HEK293 (cell line): ENCODE measurements around the gene TMEM192.
A peak's percentile ranks its signal among the peaks of the same experiment; 100 is the strongest.
"Not testable (repeated sequence)": the region's sequence is repeated elsewhere in the genome, so short reads cannot be mapped to it uniquely, and the experiment has no call there.

Source experiments
- CTCF ChIA-PET: fragments of 350-600 bp; formaldehyde crosslinking; extraction: SDS; loops from one replicate; lab custom pipeline; 2021; ENCODE audit warnings: antibody characterized with exemption; lab: Yijun Ruan, JAX
- POLR2A ChIA-PET: fragments of 300-600 bp; formaldehyde crosslinking; extraction: SDS; loops from one replicate; lab custom pipeline; 2020; ENCODE audit warnings: antibody characterized with exemption, inconsistent platforms; lab: Yijun Ruan, JAX
- H3K27ac ChIP-seq: fragments of 200-500 bp; sonication (Bioruptor generic); 2 replicates; pipeline ENCODE4 v1.5.1; 2014; ENCODE audit warnings: low read depth, low read length, control low read depth, inconsistent platforms; ENCODE audit errors: extremely low read depth
- H3K36me3 ChIP-seq, 2 experiments: fragments of 200-500 bp in 1 of 2; sonication (Bioruptor generic) in 1 of 2; 1 replicate in 1 of 2; 2 replicates in 1 of 2; pipeline ENCODE4 v1.5.1; 2014 to 2017; ENCODE audit warnings: inconsistent platforms in 2 of 2, low read length in 2 of 2; ENCODE audit not compliant: control insufficient read depth in 2 of 2, insufficient read depth in 1 of 2
- H3K4me1 ChIP-seq: fragments of 200-500 bp; sonication (Bioruptor generic); 2 replicates; pipeline ENCODE4 v1.5.1; 2014; ENCODE audit warnings: mild to moderate bottlenecking, low read length, inconsistent platforms; ENCODE audit not compliant: control insufficient read depth, insufficient read depth
- H3K4me3 ChIP-seq: 2 replicates; pipeline ENCODE4 v1.5.1; 2011; ENCODE audit warnings: low read depth, mild to moderate bottlenecking, control low read depth, low read length, moderate library complexity
- H3K9me3 ChIP-seq: fragments of 200-500 bp; sonication (Bioruptor generic); 2 replicates; pipeline ENCODE4 v1.5.1; 2014; ENCODE audit warnings: low read depth, low read length, inconsistent platforms; ENCODE audit not compliant: control insufficient read depth, insufficient read depth
- AEBP2 ChIP-seq: fragments of 450-650 bp; formaldehyde crosslinking; IDR thresholded peaks from 2 replicates; pipeline ENCODE4 v1.5.1; 2016; ENCODE audit warnings: missing biosample characterization, missing genetic modification characterization, borderline replicate concordance
- ATF2 ChIP-seq: fragments of 450-650 bp; formaldehyde crosslinking; IDR thresholded peaks from 2 replicates; pipeline ENCODE4 v1.5.1; 2016; ENCODE audit warnings: missing biosample characterization, missing genetic modification characterization, low read depth
- CTCF ChIP-seq: fragments of 450-650 bp; formaldehyde crosslinking; IDR thresholded peaks from 2 replicates; pipeline ENCODE4 v1.5.1; 2016; ENCODE audit warnings: missing biosample characterization, missing genetic modification characterization
- GFI1B ChIP-seq: fragments of 450-650 bp; formaldehyde crosslinking; IDR thresholded peaks from 2 replicates; pipeline ENCODE4 v1.5.1; 2016; ENCODE audit warnings: missing biosample characterization, missing genetic modification characterization
- GLI4 ChIP-seq: fragments of 450-650 bp; formaldehyde crosslinking; IDR thresholded peaks from 2 replicates; pipeline ENCODE4 v1.5.1; 2016; ENCODE audit warnings: missing biosample characterization, missing genetic modification characterization
- KLF10 ChIP-seq: fragments of 450-650 bp; IDR thresholded peaks from 2 replicates; pipeline ENCODE4 v1.5.1; 2018; ENCODE audit warnings: missing biosample characterization, mild to moderate bottlenecking, missing genetic modification characterization
- ZBTB20 ChIP-seq: fragments of 450-650 bp; formaldehyde crosslinking; IDR thresholded peaks from 2 replicates; pipeline ENCODE4 v1.5.1; 2016; ENCODE audit warnings: missing biosample characterization, missing genetic modification characterization
- ZNF112 ChIP-seq: fragments of 450-650 bp; formaldehyde crosslinking; IDR thresholded peaks from 2 replicates; pipeline ENCODE4 v1.5.0; 2017; ENCODE audit warnings: missing biosample characterization, missing genetic modification characterization
- ZNF16 ChIP-seq: fragments of 450-650 bp; formaldehyde crosslinking; IDR thresholded peaks from 2 replicates; pipeline ENCODE4 v1.5.1; 2016; ENCODE audit warnings: low read depth, missing biosample characterization, missing genetic modification characterization
- ZNF174 ChIP-seq: fragments of 450-650 bp; formaldehyde crosslinking; IDR thresholded peaks from 2 replicates; pipeline ENCODE4 v1.5.0; 2017; ENCODE audit warnings: missing biosample characterization, mild to moderate bottlenecking, missing genetic modification characterization
- ZNF19 ChIP-seq: fragments of 450-650 bp; formaldehyde crosslinking; IDR thresholded peaks from 2 replicates; pipeline ENCODE4; 2016; ENCODE audit warnings: missing biosample characterization, missing genetic modification characterization, low read depth
- ZNF274 ChIP-seq, 2 experiments: fragments of 200-500 bp in 1 of 2; fragments of 450-650 bp in 1 of 2; sonication (Bioruptor generic) in 1 of 2; formaldehyde crosslinking in 1 of 2; IDR thresholded peaks; 2 replicates each; pipeline versions ENCODE4 v1.5.1 to v1.6.1; 2014 to 2016; ENCODE audit warnings: borderline replicate concordance in 1 of 2, inconsistent platforms in 1 of 2, low read length in 1 of 2, missing biosample characterization in 1 of 2, missing genetic modification characterization in 1 of 2
- ZNF423 ChIP-seq: fragments of 450-650 bp; formaldehyde crosslinking; IDR thresholded peaks from 2 replicates; pipeline ENCODE4 v1.5.1; 2016; ENCODE audit warnings: missing biosample characterization, missing genetic modification characterization
- ZNF549 ChIP-seq: fragments of 450-650 bp; IDR thresholded peaks from 2 replicates; pipeline ENCODE4 v1.5.1; 2018; ENCODE audit warnings: missing biosample characterization, missing genetic modification characterization, mild to moderate bottlenecking, inconsistent platforms, moderate library complexity
- ZNF654 ChIP-seq: fragments of 450-650 bp; formaldehyde crosslinking; IDR thresholded peaks from 2 replicates; pipeline ENCODE4 v1.5.1; 2016; ENCODE audit warnings: low read depth, missing biosample characterization, missing genetic modification characterization
- ZSCAN16 ChIP-seq: fragments of 450-650 bp; formaldehyde crosslinking; IDR thresholded peaks from 2 replicates; pipeline ENCODE4 v1.5.1; 2016; ENCODE audit warnings: missing biosample characterization, missing genetic modification characterization
- ZSCAN4 ChIP-seq: fragments of 450-650 bp; formaldehyde crosslinking; IDR thresholded peaks from 2 replicates; pipeline ENCODE4 v1.5.1; 2017; ENCODE audit warnings: missing biosample characterization, missing genetic modification characterization

Gene TMEM192

GRCh38 chr4:165133150-165133549 lies 20.5 kb upstream of the TMEM192 start:
- CTCF ChIA-PET, result interaction anchor here (0.7 to 3.0 kb wide), 6 partner anchors 20 to 341 kb away, joined by 3 to 23 read pairs (median 4); no protein-coding TSS in a partner anchor
- no peaks in the 10 kb centered on the region for H3K4me1 ChIP-seq
- TF ChIP-seq ZSCAN16 (tag by site-specific recombination) (no peak), ZNF16 (tag by site-specific recombination) (no peak), GLI4 (tag by site-specific recombination) (no peak), ZNF19 (tag by site-specific recombination) (no peak), ZNF112 (tag by site-specific recombination) (no peak), GFI1B (tag by site-specific recombination) (no peak), ZBTB20 (tag by site-specific recombination) (no peak)
- POLR2A ChIA-PET, result no interaction called here
- H3K4me3 ChIP-seq, result no peak overlapping the region
- H3K9me3 ChIP-seq, result no peaks in the 10 kb centered on the region
- no peaks in the 10 kb centered on the region for H3K36me3 ChIP-seq
- no peak overlapping the region for H3K27ac ChIP-seq

GRCh38 chr4:165131247-165131832 lies 18.7 kb upstream of the TMEM192 start:
- H3K27ac ChIP-seq, result no peak overlapping the region
- H3K4me3 ChIP-seq, result no peak overlapping the region
- ChIA-PET CTCF (interaction anchor here (0.6 to 3.0 kb wide), 29 partner anchors 9 to 523 kb away, joined by 3 to 23 read pairs (median 4); partner anchors contain the start of genes MSMO1 and TMEM192), POLR2A (interaction anchor here (1.1 kb wide), 1 partner anchor 196 kb away, joined by 4 read pairs; the partner anchor contains the start of gene MSMO1)
- no peaks in the 10 kb centered on the region for H3K9me3 ChIP-seq
- H3K36me3 ChIP-seq, result no peaks in the 10 kb centered on the region
- TF ChIP-seq CTCF (tag by site-specific recombination) (peak; percentile 33), ZNF654 (peak; percentile 79), ZNF549 (tag by site-specific recombination) (no peak)
- no peaks in the 10 kb centered on the region for H3K4me1 ChIP-seq

GRCh38 chr4:165129924-165130323 lies 17.3 kb upstream of the TMEM192 start:
- no peak overlapping the region for H3K27ac ChIP-seq
- H3K9me3 ChIP-seq, result no peaks in the 10 kb centered on the region
- CTCF ChIA-PET, result interaction anchor here (0.6 to 2.9 kb wide), 6 partner anchors 13 to 523 kb away, joined by 3 to 16 read pairs (median 3); no protein-coding TSS in a partner anchor
- no peaks in the 10 kb centered on the region for H3K36me3 ChIP-seq
- no peak overlapping the region for H3K4me3 ChIP-seq
- no peaks in the 10 kb centered on the region for H3K4me1 ChIP-seq
- TF ChIP-seq KLF10, result no peak
- no peak for TF ChIP-seq ZNF423 (tag by site-specific recombination)
- TF ChIP-seq, all 188 proteins: peak for 0
- POLR2A ChIA-PET, result no interaction called here

GRCh38 chr4:165125869-165126499 lies 13.3 kb upstream of the TMEM192 start:
- H3K36me3 ChIP-seq, CTCF ChIA-PET, H3K4me3 ChIP-seq, H3K9me3 ChIP-seq, H3K27ac ChIP-seq, H3K4me1 ChIP-seq: not testable (repeated sequence)
- POLR2A ChIA-PET, result interaction anchor here (1.3 kb wide), 1 partner anchor 13 kb away, joined by 3 read pairs; the partner anchor contains the start of gene TMEM192

- no peaks in the 10 kb centered on the region for H3K4me1 ChIP-seq
- no peak overlapping the region for H3K4me3 ChIP-seq
- CTCF ChIA-PET, result no interaction called here
- no peaks in the 10 kb centered on the region for H3K36me3 ChIP-seq
- H3K27ac ChIP-seq, result no peak overlapping the region
- no peaks in the 10 kb centered on the region for H3K9me3 ChIP-seq
- POLR2A ChIA-PET, result interaction anchor here (1.3 kb wide), 1 partner anchor 12 kb away, joined by 3 read pairs; the partner anchor contains the start of gene TMEM192
- TF ChIP-seq AEBP2 (tag by site-specific recombination) (no peak), ZNF174 (tag by site-specific recombination) (no peak), ZSCAN4 (tag by site-specific recombination) (no peak), ZNF274 (IDR thresholded peaks at IDR 0.05; ENCODE audit: low read length) (no peak), ZNF274 (tag by site-specific recombination; IDR thresholded peaks at IDR 0.05; ENCODE audit: borderline replicate concordance) (no peak), ATF2 (tag by site-specific recombination) (no peak)
Measured at GRCh38 chr4:165124488-165124887, 11.8 kb upstream of the TMEM192 start.
